IMR-90 (cell line): Measurements from ENCODE around the gene LRRC1. TPM values are rescaled to one million over a fixed set of nuclear protein-coding genes. Genes with fewer than 3 reads are reported as not detected.

ENCODE experiments used
- ATAC-seq: fragments of 200-7000 bp; cut with Tn5 transposase; 2 replicates; pipeline ENCODE4 v1.9.1; 2020; ENCODE audit warnings: low read depth, mild to moderate bottlenecking, moderate library complexity
- BruUV-seq: library from RNA; stranded (reverse); fragments of 400-500 nt; replicated peaks from 2 replicates; lab custom pipeline; 2021; lab: Mats Ljungman, UMichigan
- CTCF ChIA-PET: fragments of 300-600 bp; formaldehyde crosslinking; extraction: SDS; loops from one replicate; lab custom pipeline; 2021; ENCODE audit warnings: antibody characterized with exemption; lab: Yijun Ruan, JAX
- POLR2A ChIA-PET: fragments of 300-600 bp; sonication (Branson Sonifier 250); formaldehyde crosslinking; loops from one replicate; lab custom pipeline; 2022; ENCODE audit warnings: antibody characterized with exemption; ENCODE audit not compliant: unreplicated experiment; lab: Charles Lee
- DNase-seq: peaks from one replicate; pipeline ENCODE4 v3.0.0; 2013
- H2AFZ ChIP-seq: replicated peaks from 2 replicates; pipeline ENCODE3; 2013; ENCODE audit warnings: low read length, mild to moderate bottlenecking; ENCODE audit not compliant: poor library complexity
- H2AK5ac ChIP-seq: 2 replicates; pipeline ENCODE4 v1.6.1; 2013; ENCODE audit warnings: low read depth, low read length, inconsistent platforms
- H2AK9ac ChIP-seq: replicated peaks from 2 replicates; pipeline ENCODE3; 2013; ENCODE audit warnings: mild to moderate bottlenecking, low read depth, low read length, moderate library complexity; ENCODE audit not compliant: poor library complexity
- H2BK120ac ChIP-seq: 2 replicates; pipeline ENCODE4 v1.6.1; 2013; ENCODE audit warnings: low read depth, low read length, inconsistent platforms
- H2BK15ac ChIP-seq: 3 replicates; pipeline ENCODE4 v1.6.1; 2013; ENCODE audit warnings: low read depth, low read length, inconsistent platforms
- H2BK20ac ChIP-seq: 2 replicates; pipeline ENCODE4 v1.6.1; 2013; ENCODE audit warnings: low read depth, mild to moderate bottlenecking, inconsistent platforms, low read length, moderate library complexity
- H2BK5ac ChIP-seq: 2 replicates; pipeline ENCODE4 v1.6.1; 2013; ENCODE audit warnings: mild to moderate bottlenecking, low read depth, low read length, inconsistent platforms; ENCODE audit not compliant: poor library complexity, severe bottlenecking
- H3K14ac ChIP-seq: replicated peaks from 2 replicates; pipeline ENCODE4 v1.6.1; 2013; ENCODE audit warnings: low read depth, low read length, inconsistent platforms
- H3K18ac ChIP-seq: 2 replicates; pipeline ENCODE4 v1.6.1; 2013; ENCODE audit warnings: low read depth, low read length, control low read depth
- H3K23ac ChIP-seq: 2 replicates; pipeline ENCODE4 v1.6.1; 2013; ENCODE audit warnings: low read depth, low read length, inconsistent platforms
- H3K27ac ChIP-seq: 2 replicates; pipeline ENCODE4 v1.5.1; 2013; ENCODE audit warnings: mild to moderate bottlenecking, control low read depth, low read length; ENCODE audit not compliant: insufficient read depth
- H3K27me3 ChIP-seq: 2 replicates; pipeline ENCODE4 v1.6.1; 2013; ENCODE audit warnings: low read length; ENCODE audit not compliant: control insufficient read depth, insufficient read depth
- H3K36me3 ChIP-seq: 2 replicates; pipeline ENCODE4 v1.6.1; 2013; ENCODE audit warnings: low read length, mixed read lengths; ENCODE audit not compliant: control insufficient read depth, insufficient read depth
- H3K4ac ChIP-seq: 2 replicates; pipeline ENCODE4 v1.6.1; 2013; ENCODE audit warnings: low read depth, low read length, inconsistent platforms
- H3K4me1 ChIP-seq: 2 replicates; pipeline ENCODE4 v1.6.1; 2013; ENCODE audit warnings: low read length, mixed read lengths; ENCODE audit not compliant: control insufficient read depth, insufficient read depth
- H3K4me2 ChIP-seq: 2 replicates; pipeline ENCODE4 v1.6.1; 2013; ENCODE audit warnings: low read depth, mild to moderate bottlenecking, control low read depth, low read length, moderate library complexity
- H3K4me3 ChIP-seq: 2 replicates; pipeline ENCODE4 v1.5.1; 2013; ENCODE audit warnings: low read depth, mild to moderate bottlenecking, control low read depth, low read length, moderate library complexity; ENCODE audit not compliant: insufficient read depth
- H3K56ac ChIP-seq: 2 replicates; pipeline ENCODE4 v1.6.1; 2013; ENCODE audit warnings: low read length, inconsistent platforms; ENCODE audit not compliant: insufficient read depth; ENCODE audit errors: extremely low read depth
- H3K79me1 ChIP-seq, 2 experiments: 2 replicates each; pipeline ENCODE4 v1.6.1; 2013; ENCODE audit warnings: low read length in 2 of 2, inconsistent platforms in 1 of 2, low read depth in 1 of 2
- H3K9ac ChIP-seq: 2 replicates; pipeline ENCODE4 v1.6.1; 2013; ENCODE audit warnings: low read depth, low read length, control low read depth
- H3K9me1 ChIP-seq: 2 replicates; pipeline ENCODE4 v1.6.1; 2013; ENCODE audit warnings: low read length, inconsistent platforms; ENCODE audit not compliant: insufficient read depth
- H3K9me3 ChIP-seq: 2 replicates; pipeline ENCODE4 v1.6.1; 2013; ENCODE audit warnings: low read length; ENCODE audit not compliant: control insufficient read depth, insufficient read depth
- H4K20me1 ChIP-seq: 2 replicates; pipeline ENCODE4 v1.6.1; 2013; ENCODE audit warnings: low read length, inconsistent platforms; ENCODE audit not compliant: insufficient read depth
- H4K5ac ChIP-seq: 2 replicates; pipeline ENCODE4 v1.6.1; 2013; ENCODE audit warnings: mild to moderate bottlenecking, low read depth, low read length, control low read depth
- H4K8ac ChIP-seq, 2 experiments: 2 replicates each; pipeline ENCODE4 v1.6.1; 2013; ENCODE audit warnings: low read depth in 2 of 2, low read length in 2 of 2, control low read depth in 1 of 2, inconsistent platforms in 1 of 2
- H4K91ac ChIP-seq: 2 replicates; pipeline ENCODE4 v1.6.1; 2013; ENCODE audit warnings: low read depth, low read length, inconsistent platforms; ENCODE audit not compliant: insufficient read depth
- BHLHE40 ChIP-seq: fragments of 150-350 bp; IDR thresholded peaks from 2 replicates; pipeline ENCODE4 v1.6.1; 2016; ENCODE audit warnings: mild to moderate bottlenecking, low read depth, low read length
- CEBPB ChIP-seq: IDR thresholded peaks from 2 replicates; pipeline ENCODE4 v1.6.1; 2012; ENCODE audit warnings: low read depth, low read length, improper control_type of control experiment
- CHD1 ChIP-seq: IDR thresholded peaks from 2 replicates; pipeline ENCODE4 v1.6.1; 2012; ENCODE audit warnings: low read depth, low read length, improper control_type of control experiment
- FOS ChIP-seq: fragments of 150-350 bp; IDR thresholded peaks from 2 replicates; pipeline ENCODE4 v1.6.1; 2016; ENCODE audit warnings: low read depth, low read length
- MAFK ChIP-seq: IDR thresholded peaks from 2 replicates; pipeline ENCODE4 v1.6.1; 2012; ENCODE audit warnings: low read depth, low read length, improper control_type of control experiment
- MAZ ChIP-seq: IDR thresholded peaks from 2 replicates; pipeline ENCODE4 v1.6.1; 2012; ENCODE audit warnings: low read depth, mild to moderate bottlenecking, low read length, improper control_type of control experiment, moderate library complexity, borderline replicate concordance
- MXI1 ChIP-seq: IDR thresholded peaks from 2 replicates; pipeline ENCODE4 v1.6.1; 2012; ENCODE audit warnings: low read depth, mild to moderate bottlenecking, low read length, moderate library complexity, borderline replicate concordance
- NFE2L2 ChIP-seq: fragments of 150-350 bp; IDR thresholded peaks from 2 replicates; pipeline ENCODE4 v1.6.1; 2016; ENCODE audit warnings: low read depth, mild to moderate bottlenecking, low read length
- POLR2A ChIP-seq: IDR thresholded peaks from 2 replicates; pipeline ENCODE4 v1.6.1; 2012; ENCODE audit warnings: mild to moderate bottlenecking, low read depth, low read length
- RAD21 ChIP-seq: IDR thresholded peaks from 2 replicates; pipeline ENCODE4 v1.6.1; 2012; ENCODE audit warnings: low read length, improper control_type of control experiment
- RCOR1 ChIP-seq: IDR thresholded peaks from 2 replicates; pipeline ENCODE4 v1.6.1; 2012; ENCODE audit warnings: mild to moderate bottlenecking, low read length, improper control_type of control experiment; ENCODE audit not compliant: insufficient replicate concordance
- RFX5 ChIP-seq: IDR thresholded peaks from 2 replicates; pipeline ENCODE4 v1.8.0; 2012; ENCODE audit warnings: low read depth, mild to moderate bottlenecking, low read length, moderate library complexity
- SMC3 ChIP-seq: fragments of 150-350 bp; IDR thresholded peaks from 2 replicates; pipeline ENCODE4 v1.6.1; 2016; ENCODE audit warnings: low read depth, mild to moderate bottlenecking, antibody characterized with exemption, low read length, moderate library complexity
- WGBS, 2 experiments: methylation state at CpG; one replicate each; pipeline versions ENCODE4 v1.1.5 to v1.1.7; 2013; ENCODE audit warnings: missing lambda C conversion rate in 2 of 2; ENCODE audit not compliant: insufficient read length in 1 of 2; ENCODE audit errors: extremely low coverage in 2 of 2; 5-methylcytosine and 5-hydroxymethylcytosine counted together
- dilution Hi-C: fragments of 300-500 bp; cut with HindIII; formaldehyde crosslinking; loops from one replicate; pipeline ENCODE4 v1.14.3; 2018; ENCODE audit warnings: low sequenced_read_pairs; ENCODE audit not compliant: unreplicated experiment
- in situ Hi-C: fragments of 300-500 bp; cut with MboI; formaldehyde crosslinking; loops from 3 replicates; pipeline ENCODE4 v1.14.3; 2019; ENCODE audit warnings: low sequenced_read_pairs, inconsistent platforms, mixed read lengths
- intact Hi-C: fragments of 100-400 bp; cut with micrococcal nuclease; formaldehyde crosslinking; loops from 2 replicates; pipeline ENCODE4 v1.10.0; 2022
- polyA plus RNA-seq, 3 experiments: library from polyadenylated mRNA; depleted of rRNA; stranded (reverse); fragments of >200 nt; gene quantifications; 2 replicates each; pipeline ENCODE4 v1.2.3, GENCODE V29; 2012; ENCODE audit warnings: low replicate concordance in 1 of 3
- total RNA-seq: library from RNA; depleted of rRNA; stranded (reverse); fragments of >200 nt; gene quantifications from 2 replicates; pipeline ENCODE4 v1.2.3, GENCODE V29; 2012
- TF ChIP-seq, protein P1 (sequence below): conservative IDR thresholded peaks from 2 replicates; pipeline ENCODE4 v1.5.1; 2012; ENCODE audit warnings: mild to moderate bottlenecking, low read depth, low read length, improper control_type of control experiment
- TF ChIP-seq, protein P2 (sequence below): fragments of 150-350 bp; IDR thresholded peaks from 2 replicates; pipeline ENCODE4 v1.6.1; 2017; ENCODE audit warnings: mild to moderate bottlenecking, antibody characterized with exemption, low read length, low read depth
- TF ChIP-seq, protein P3 (sequence below): fragments of 150-350 bp; IDR thresholded peaks from 2 replicates; pipeline ENCODE4 v1.6.1; 2016; ENCODE audit warnings: low read depth, mild to moderate bottlenecking, low read length, moderate library complexity, borderline replicate concordance

The LRRC1 gene
- total and polyA plus RNA-seq, 2 of the 4 experiments (the other 2 are of a cell fraction), result 5.1 to 6.1 TPM

DNA sequence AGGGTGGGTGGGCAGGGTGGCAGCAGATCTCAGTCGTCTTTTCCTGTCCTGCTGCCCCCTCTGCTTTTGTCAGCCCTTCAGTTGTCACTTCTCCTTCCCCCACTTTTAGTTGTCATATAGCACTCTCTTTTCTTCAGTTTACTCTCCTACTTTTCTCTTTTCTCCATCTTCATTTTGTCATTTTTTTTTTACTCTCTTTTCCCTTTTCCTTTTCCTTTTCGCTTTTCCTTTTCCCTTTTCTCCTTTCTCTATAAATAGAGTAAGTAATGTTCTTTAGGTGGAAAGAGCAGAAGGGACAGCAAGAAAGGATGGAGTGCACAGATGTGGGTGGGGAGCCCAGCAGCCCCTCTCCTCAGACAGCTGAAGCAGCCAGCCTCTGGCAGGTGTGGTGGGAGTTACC lies 108.6 kb downstream of the LRRC1 start:
- Histone ChIP-seq H2BK15ac (no peak overlapping the region), H4K5ac (no peak overlapping the region), H3K23ac (no peak overlapping the region), H4K8ac (no peak overlapping the region), H3K9me3 (no peaks in the 10 kb centered on the region), H3K4ac (no peak overlapping the region), H3K4me2 (no peak overlapping the region), H2BK5ac (no peak overlapping the region), H3K18ac (no peak overlapping the region), H4K20me1 (no peaks in the 10 kb centered on the region), H2AK9ac (no peak overlapping the region), H4K91ac (no peak overlapping the region), H2BK20ac (no peak overlapping the region), H2AK5ac (no peak overlapping the region), H3K27me3 (no peaks in the 10 kb centered on the region), H3K14ac (no peak overlapping the region), H3K56ac (no peak overlapping the region), H3K4me3 (no peak overlapping the region), H3K27ac (no peak overlapping the region), H3K9ac (no peak overlapping the region), H3K9me1 (peaks cover 3% of the 10 kb centered on the region; the same call in 1 of the 2 replicates), H2BK120ac (no peak overlapping the region), H3K79me1 (no peaks in the 10 kb centered on the region), H3K36me3 (peaks cover 14% of the 10 kb centered on the region), H3K4me1 (no peaks in the 10 kb centered on the region), H2AFZ (no peak overlapping the region)
- no peak for ATAC-seq
- BruUV-seq, result no TSS peak
- TF ChIP-seq, protein P1, sequence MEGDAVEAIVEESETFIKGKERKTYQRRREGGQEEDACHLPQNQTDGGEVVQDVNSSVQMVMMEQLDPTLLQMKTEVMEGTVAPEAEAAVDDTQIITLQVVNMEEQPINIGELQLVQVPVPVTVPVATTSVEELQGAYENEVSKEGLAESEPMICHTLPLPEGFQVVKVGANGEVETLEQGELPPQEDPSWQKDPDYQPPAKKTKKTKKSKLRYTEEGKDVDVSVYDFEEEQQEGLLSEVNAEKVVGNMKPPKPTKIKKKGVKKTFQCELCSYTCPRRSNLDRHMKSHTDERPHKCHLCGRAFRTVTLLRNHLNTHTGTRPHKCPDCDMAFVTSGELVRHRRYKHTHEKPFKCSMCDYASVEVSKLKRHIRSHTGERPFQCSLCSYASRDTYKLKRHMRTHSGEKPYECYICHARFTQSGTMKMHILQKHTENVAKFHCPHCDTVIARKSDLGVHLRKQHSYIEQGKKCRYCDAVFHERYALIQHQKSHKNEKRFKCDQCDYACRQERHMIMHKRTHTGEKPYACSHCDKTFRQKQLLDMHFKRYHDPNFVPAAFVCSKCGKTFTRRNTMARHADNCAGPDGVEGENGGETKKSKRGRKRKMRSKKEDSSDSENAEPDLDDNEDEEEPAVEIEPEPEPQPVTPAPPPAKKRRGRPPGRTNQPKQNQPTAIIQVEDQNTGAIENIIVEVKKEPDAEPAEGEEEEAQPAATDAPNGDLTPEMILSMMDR, result no peak
- TF ChIP-seq, protein P2, sequence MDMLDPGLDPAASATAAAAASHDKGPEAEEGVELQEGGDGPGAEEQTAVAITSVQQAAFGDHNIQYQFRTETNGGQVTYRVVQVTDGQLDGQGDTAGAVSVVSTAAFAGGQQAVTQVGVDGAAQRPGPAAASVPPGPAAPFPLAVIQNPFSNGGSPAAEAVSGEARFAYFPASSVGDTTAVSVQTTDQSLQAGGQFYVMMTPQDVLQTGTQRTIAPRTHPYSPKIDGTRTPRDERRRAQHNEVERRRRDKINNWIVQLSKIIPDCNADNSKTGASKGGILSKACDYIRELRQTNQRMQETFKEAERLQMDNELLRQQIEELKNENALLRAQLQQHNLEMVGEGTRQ, result no peak
- TF ChIP-seq RCOR1 (no peak), BHLHE40 (no peak), RAD21 (no peak), CHD1 (no peak), POLR2A (no peak), MAFK (no peak), MXI1 (no peak), MAZ (no peak), CEBPB (no peak), SMC3 (no peak), RFX5 (no peak), NFE2L2 (no peak), FOS (no peak)
- TF ChIP-seq, protein P3, sequence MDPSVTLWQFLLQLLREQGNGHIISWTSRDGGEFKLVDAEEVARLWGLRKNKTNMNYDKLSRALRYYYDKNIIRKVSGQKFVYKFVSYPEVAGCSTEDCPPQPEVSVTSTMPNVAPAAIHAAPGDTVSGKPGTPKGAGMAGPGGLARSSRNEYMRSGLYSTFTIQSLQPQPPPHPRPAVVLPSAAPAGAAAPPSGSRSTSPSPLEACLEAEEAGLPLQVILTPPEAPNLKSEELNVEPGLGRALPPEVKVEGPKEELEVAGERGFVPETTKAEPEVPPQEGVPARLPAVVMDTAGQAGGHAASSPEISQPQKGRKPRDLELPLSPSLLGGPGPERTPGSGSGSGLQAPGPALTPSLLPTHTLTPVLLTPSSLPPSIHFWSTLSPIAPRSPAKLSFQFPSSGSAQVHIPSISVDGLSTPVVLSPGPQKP, result no peak
- ChIA-PET POLR2A (no interaction called here), CTCF (no interaction called here)
- WGBS, 2 experiments, result 60% methylated on average over 1 of the region's 2 CpGs; no CpG with 5 or more reads in 1 of the 2 experiments
- no peak for DNase-seq
- dilution Hi-C loops (no loop called here), intact Hi-C loops (no loop called here), in situ Hi-C loops (no loop called here)
